Testis (tissue), 2 donors: ENCODE measurements around the gene ASB13.

Experiments used
- POLR2A ChIP-seq: fragments of 450-650 bp; IDR thresholded peaks from one replicate; pipeline ENCODE4 v1.6.1; 2017; ENCODE audit warnings: antibody characterized with exemption, mild to moderate bottlenecking, moderate library complexity
- TF ChIP-seq, protein P1 (sequence below), 3 experiments: fragments of 450-650 bp in 2 of 3; fragments of 200-600 bp in 1 of 3; sonication (generic) in 1 of 3; IDR thresholded peaks; one replicate each; pipeline ENCODE4 v1.5.1; 2016 to 2019; ENCODE audit warnings: antibody characterized with exemption in 3 of 3, mild to moderate bottlenecking in 2 of 3, moderate library complexity in 1 of 3

DNA sequence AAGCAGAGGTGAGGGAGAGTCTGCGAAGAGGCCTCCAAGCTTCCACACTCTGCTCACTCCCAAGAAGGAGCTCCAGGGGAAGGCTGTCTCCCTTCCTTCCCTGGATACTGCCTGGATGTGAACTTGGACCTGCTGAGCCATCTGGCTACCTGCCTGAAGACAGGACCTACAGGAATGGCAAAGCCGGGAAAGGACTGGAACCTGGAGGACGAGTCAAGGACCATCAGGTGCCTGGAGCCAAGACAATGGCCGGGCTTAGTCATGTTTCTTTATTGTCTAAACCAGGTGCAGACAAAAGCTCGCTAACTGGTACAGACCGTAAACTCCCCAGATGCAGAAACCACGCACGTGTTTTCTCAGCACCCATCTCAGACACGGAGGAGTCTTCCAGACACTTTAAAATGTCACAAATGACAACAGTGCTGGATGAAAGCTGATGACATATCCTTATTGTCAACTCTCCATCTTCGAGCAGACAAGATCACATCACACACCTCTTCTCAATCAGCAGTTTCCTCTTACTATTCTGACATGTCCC, 12.1 kb downstream of the ASB13 start:
- TF ChIP-seq, protein P1, sequence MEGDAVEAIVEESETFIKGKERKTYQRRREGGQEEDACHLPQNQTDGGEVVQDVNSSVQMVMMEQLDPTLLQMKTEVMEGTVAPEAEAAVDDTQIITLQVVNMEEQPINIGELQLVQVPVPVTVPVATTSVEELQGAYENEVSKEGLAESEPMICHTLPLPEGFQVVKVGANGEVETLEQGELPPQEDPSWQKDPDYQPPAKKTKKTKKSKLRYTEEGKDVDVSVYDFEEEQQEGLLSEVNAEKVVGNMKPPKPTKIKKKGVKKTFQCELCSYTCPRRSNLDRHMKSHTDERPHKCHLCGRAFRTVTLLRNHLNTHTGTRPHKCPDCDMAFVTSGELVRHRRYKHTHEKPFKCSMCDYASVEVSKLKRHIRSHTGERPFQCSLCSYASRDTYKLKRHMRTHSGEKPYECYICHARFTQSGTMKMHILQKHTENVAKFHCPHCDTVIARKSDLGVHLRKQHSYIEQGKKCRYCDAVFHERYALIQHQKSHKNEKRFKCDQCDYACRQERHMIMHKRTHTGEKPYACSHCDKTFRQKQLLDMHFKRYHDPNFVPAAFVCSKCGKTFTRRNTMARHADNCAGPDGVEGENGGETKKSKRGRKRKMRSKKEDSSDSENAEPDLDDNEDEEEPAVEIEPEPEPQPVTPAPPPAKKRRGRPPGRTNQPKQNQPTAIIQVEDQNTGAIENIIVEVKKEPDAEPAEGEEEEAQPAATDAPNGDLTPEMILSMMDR (IDR thresholded peaks at IDR 0.05) = no peak
- no peak for TF ChIP-seq POLR2A
